G401 (cell line): ENCODE results near the gene TOMM22. TPM values are rescaled to one million over a fixed set of nuclear protein-coding genes. Genes with fewer than 3 reads are reported as not detected.

Experiments
- DNase-seq: peaks from one replicate; pipeline ENCODE4 v3.0.0-alpha.2; 2015; ENCODE audit warnings: low spot score
- in situ Hi-C: cut with HindIII; loops from 2 replicates; pipeline ENCODE4 v1.10.0; 2016; ENCODE audit warnings: low sequenced_read_pairs, mixed read lengths
- total RNA-seq: library from RNA; depleted of rRNA; stranded (reverse); fragments of >200 nt; shearing (Covaris generic); gene quantifications from 2 replicates; pipeline ENCODE4 v1.2.3, GENCODE V29; 2014

TOMM22 gene
- total RNA-seq, 1 experiment from 2014 or later, result 131 TPM

GRCh38 chr22:38694049-38694448 is 12.3 kb downstream of the TOMM22 start:
- in situ Hi-C loops, result no loop called here
- no peak for DNase-seq

- in situ Hi-C loops, result no loop called here
- DNase-seq, result no peak
Observed at GRCh38 chr22:38694940-38695339, 13.2 kb downstream of the TOMM22 start.

GRCh38 chr22:38696606-38697424 is 15.1 kb downstream of the TOMM22 start:
- in situ Hi-C loops, result no loop called here
- peak; percentile 17 for DNase-seq

- in situ Hi-C loops, result no loop called here
- peak; percentile 31 for DNase-seq
Observed at GRCh38 chr22:38697425-38698089, 15.8 kb downstream of the TOMM22 start.

- in situ Hi-C loops, result no loop called here
- no peak for DNase-seq
Observed at GRCh38 chr22:38698407-38699094, 16.8 kb downstream of the TOMM22 start.

GRCh38 chr22:38699143-38699542 is 17.4 kb downstream of the TOMM22 start:
- DNase-seq, result peak; percentile 17
- in situ Hi-C loops, result no loop called here

GRCh38 chr22:38699784-38700183 is 18.0 kb downstream of the TOMM22 start:
- peak; percentile 34 for DNase-seq
- in situ Hi-C loops, result no loop called here

GRCh38 chr22:38700270-38700788 is 18.6 kb downstream of the TOMM22 start:
- DNase-seq, result peak; percentile 41
- in situ Hi-C loops, result no loop called here

- in situ Hi-C loops, result no loop called here
- DNase-seq, result peak; percentile 93
Observed at GRCh38 chr22:38700789-38701628, 19.3 kb downstream of the TOMM22 start, which contains the start of gene JOSD1. Gene JOSD1, minus strand, starts transcription at chr22:38700943. Its CDS starts 956 bp downstream, at chr22:38699987.

GRCh38 chr22:38704654-38705234 is 23.0 kb downstream of the TOMM22 start:
- in situ Hi-C loops, result no loop called here
- DNase-seq, result no peak

GRCh38 chr22:38705235-38706100 is 23.7 kb downstream of the TOMM22 start, which contains the start of gene GTPBP1:
Gene GTPBP1, plus strand, starts transcription at chr22:38705944. Its CDS starts 12 bp downstream, at chr22:38705956.
- DNase-seq, result peak; percentile 100
- in situ Hi-C loops, result no loop called here

GRCh38 chr22:38706101-38706900 is 24.5 kb downstream of the TOMM22 start:
- DNase-seq, result peak; percentile 19
- in situ Hi-C loops, result no loop called here

- DNase-seq, result no peak
- in situ Hi-C loops, result no loop called here
Observed at GRCh38 chr22:38706901-38707195, 25.1 kb downstream of the TOMM22 start.

GRCh38 chr22:38707346-38707745 is 25.6 kb downstream of the TOMM22 start:
- in situ Hi-C loops, result no loop called here

GRCh38 chr22:38707984-38708383 is 26.2 kb downstream of the TOMM22 start:
- in situ Hi-C loops, result no loop called here
- DNase-seq, result no peak

More at GRCh38 chr22:38707346-38707745, 25.6 kb downstream of the TOMM22 start:
- no peak for DNase-seq

GRCh38 chr22:38709306-38709705 is 27.5 kb downstream of the TOMM22 start:
- no peak for DNase-seq
- in situ Hi-C loops, result no loop called here

- DNase-seq, result no peak
- in situ Hi-C loops, result no loop called here
Observed at GRCh38 chr22:38710351-38710750, 28.6 kb downstream of the TOMM22 start.
